RWPE1 (cell line): ENCODE measurements around the gene MAPK8IP3.

Experiments
- CTCF ChIA-PET: fragments of 350-600 bp; sonication (Branson Sonifier 250); formaldehyde crosslinking; extraction: SDS; loops from one replicate; lab custom pipeline; 2021; lab: Yijun Ruan, JAX
- POLR2A ChIA-PET: fragments of 400-600 bp; formaldehyde crosslinking; extraction: SDS; loops from one replicate; lab custom pipeline; 2020; ENCODE audit warnings: antibody characterized with exemption; ENCODE audit not compliant: low non-redundant PET; lab: Yijun Ruan, JAX
- DNase-seq: peaks from one replicate; pipeline ENCODE4 v3.0.0; 2012; ENCODE audit warnings: low spot score
- H3K27ac ChIP-seq: fragments of 450-650 bp; 2 replicates; pipeline ENCODE4 v1.5.1; 2017
- TF ChIP-seq, protein P1 (sequence below): fragments of 450-650 bp; conservative IDR thresholded peaks from 2 replicates; pipeline ENCODE4 v1.5.1; 2017; ENCODE audit warnings: low read depth, mild to moderate bottlenecking

The MAPK8IP3 gene

DNA sequence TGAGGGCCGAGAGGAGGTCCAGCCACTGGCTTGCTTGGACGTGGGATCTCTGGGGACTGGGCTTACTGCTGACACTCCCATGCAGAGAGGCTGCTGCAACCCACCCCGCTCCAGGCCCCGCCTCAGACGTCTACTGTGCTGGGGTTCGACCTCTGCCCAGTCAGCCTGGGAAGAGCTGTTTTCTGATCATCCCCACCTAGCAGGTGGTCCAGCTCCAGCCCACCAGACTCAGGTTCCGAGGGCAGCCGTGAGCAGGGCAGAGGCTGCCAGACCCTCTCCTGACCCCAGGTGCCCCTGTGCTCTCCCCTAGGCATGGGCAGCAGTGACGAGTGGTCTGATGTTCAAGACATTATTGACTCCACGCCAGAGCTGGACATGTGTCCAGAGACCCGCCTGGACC is 41.9 kb downstream of the MAPK8IP3 start:
- no peak for DNase-seq
- CTCF ChIA-PET, result no interaction called here

DNA sequence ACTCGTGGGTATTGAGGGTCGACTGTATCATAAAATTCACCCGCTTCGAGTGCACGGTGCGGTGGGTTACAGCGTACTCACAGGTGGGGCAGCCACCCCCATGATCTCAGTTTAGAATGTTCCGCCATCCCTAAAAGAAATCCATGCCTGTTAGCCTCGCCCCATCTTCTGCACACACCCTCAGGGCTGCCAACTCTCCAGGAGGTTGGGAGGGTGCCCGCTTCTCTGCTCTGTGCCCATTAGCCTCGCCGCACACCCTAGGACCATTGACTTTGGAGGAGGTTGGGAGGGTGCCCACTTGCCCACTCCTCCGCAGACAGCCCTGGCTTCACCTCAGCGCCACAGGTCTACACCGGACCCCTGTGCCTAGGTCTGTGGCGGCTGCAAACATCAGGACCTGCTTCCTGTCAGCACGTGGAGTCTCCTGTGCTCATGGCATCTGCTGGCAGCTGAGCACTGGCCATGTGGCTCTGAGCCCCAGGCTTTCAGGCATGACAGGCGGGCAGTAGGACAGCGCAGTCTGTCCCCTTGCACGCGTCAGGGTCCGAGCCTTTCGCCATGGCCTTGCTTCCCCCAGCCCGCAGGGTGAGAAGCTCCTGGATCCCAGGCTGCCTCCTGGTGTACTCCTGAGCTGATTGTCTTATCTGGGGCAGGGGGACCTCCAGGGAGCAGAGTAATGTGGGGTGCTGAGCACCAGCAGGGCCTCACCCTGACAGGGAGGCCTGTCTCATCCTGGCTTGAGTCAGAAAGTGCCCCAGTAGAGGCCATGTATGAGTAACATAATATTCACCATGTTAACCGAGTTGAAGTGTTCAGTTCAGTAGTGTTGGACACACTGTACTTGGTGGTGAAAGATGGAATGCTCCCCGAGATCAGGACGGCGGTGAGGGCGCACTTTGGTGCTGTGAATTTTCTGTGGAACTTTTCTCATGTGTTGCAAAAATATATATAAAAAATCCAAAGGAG is 43.4 kb downstream of the MAPK8IP3 start:
- TF ChIP-seq, protein P1, sequence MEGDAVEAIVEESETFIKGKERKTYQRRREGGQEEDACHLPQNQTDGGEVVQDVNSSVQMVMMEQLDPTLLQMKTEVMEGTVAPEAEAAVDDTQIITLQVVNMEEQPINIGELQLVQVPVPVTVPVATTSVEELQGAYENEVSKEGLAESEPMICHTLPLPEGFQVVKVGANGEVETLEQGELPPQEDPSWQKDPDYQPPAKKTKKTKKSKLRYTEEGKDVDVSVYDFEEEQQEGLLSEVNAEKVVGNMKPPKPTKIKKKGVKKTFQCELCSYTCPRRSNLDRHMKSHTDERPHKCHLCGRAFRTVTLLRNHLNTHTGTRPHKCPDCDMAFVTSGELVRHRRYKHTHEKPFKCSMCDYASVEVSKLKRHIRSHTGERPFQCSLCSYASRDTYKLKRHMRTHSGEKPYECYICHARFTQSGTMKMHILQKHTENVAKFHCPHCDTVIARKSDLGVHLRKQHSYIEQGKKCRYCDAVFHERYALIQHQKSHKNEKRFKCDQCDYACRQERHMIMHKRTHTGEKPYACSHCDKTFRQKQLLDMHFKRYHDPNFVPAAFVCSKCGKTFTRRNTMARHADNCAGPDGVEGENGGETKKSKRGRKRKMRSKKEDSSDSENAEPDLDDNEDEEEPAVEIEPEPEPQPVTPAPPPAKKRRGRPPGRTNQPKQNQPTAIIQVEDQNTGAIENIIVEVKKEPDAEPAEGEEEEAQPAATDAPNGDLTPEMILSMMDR, result no peak
- H3K27ac ChIP-seq, result peak overlapping the region; percentile 6; the same call in 1 of the 2 replicates
- no peak for DNase-seq
- ChIA-PET POLR2A (no interaction called here), CTCF (interaction anchor here (0.6 to 0.7 kb wide), 4 partner anchors 13 to 123 kb away, joined by 3 to 4 read pairs (median 3); partner anchors contain the start of gene MEIOB)

More for the DNA sequence above, 41.9 kb downstream of the MAPK8IP3 start:
- TF ChIP-seq, protein P1, result no peak
- POLR2A ChIA-PET, result no interaction called here
- H3K27ac ChIP-seq, result no peak overlapping the region; the same call in 1 of the 2 replicates

DNA sequence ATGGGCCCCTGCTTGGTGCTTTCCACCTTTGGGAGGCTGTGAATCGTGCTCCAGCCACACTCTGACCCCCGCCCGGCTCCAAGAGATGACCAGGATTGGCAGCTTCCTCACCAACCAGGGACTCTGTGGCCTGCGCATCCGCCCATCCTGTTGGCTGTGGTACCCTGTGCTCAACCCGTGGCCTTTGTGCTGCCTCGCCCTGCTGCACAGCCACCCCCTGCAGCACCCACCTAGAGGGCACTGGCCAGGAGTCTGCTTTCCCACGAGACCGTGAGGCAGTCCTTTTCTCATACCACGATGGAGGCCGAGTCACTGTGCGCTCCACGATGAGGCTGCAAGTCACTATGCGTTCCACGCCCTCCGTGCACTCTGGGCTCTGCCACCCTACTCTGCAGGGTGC is 46.0 kb downstream of the MAPK8IP3 start:
- TF ChIP-seq, protein P1, result no peak
- no peak for DNase-seq
- ChIA-PET POLR2A (no interaction called here), CTCF (interaction anchor here (1.3 kb wide), 1 partner anchor 388 kb away, joined by 3 read pairs; no protein-coding TSS in a partner anchor)
- no peak overlapping the region for H3K27ac ChIP-seq

DNA sequence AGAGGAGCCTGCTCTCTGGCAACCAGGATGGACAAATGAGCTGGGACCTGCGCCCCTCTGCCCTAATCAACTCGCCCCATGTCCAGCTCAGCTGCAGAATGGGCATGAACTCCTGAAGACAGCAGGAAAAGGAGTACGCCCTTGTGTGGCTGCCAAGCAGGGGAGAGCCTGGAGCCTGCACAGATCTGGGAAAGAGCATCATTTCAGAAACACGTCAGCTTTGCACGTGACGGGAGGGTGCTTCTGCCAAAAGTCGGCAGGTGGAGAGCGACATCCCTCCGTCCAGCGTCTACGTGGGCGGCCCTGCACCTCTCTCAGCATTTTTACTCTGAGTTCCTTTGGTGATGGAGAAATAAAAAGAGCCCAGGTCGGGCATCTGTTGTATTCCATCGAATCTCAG is 46.9 kb downstream of the MAPK8IP3 start:
- TF ChIP-seq, protein P1, result no peak
- CTCF ChIA-PET, result no interaction called here
- no peak overlapping the region for H3K27ac ChIP-seq
- POLR2A ChIA-PET, result no interaction called here
- no peak for DNase-seq

DNA sequence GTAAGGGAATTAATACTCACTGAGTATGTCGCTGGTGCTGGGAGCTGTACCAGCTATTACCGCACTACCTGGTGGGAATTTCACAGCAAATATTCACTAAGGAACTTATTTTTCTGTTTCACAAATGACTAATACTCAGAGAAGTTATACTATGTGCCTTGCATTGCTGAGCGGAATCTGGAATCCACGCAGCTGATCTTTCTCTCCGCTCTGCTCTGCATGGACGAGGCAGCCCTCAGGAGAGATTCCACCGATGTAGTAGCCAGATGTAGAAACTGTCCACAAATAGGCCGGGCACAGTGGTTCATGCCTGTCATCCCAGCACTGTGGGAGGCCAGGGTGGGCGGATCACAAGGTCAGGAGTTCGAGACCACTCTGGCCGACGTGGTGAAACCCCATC is 48.2 kb downstream of the MAPK8IP3 start:
- peak overlapping the region; percentile 75 for H3K27ac ChIP-seq
- DNase-seq, result no peak
- CTCF ChIA-PET, result interaction anchor here (0.6 to 1.1 kb wide), 2 partner anchors 9 to 16 kb away, joined by 3 read pairs; no protein-coding TSS in a partner anchor
- POLR2A ChIA-PET, result no interaction called here
- TF ChIP-seq, protein P1, result no peak

DNA sequence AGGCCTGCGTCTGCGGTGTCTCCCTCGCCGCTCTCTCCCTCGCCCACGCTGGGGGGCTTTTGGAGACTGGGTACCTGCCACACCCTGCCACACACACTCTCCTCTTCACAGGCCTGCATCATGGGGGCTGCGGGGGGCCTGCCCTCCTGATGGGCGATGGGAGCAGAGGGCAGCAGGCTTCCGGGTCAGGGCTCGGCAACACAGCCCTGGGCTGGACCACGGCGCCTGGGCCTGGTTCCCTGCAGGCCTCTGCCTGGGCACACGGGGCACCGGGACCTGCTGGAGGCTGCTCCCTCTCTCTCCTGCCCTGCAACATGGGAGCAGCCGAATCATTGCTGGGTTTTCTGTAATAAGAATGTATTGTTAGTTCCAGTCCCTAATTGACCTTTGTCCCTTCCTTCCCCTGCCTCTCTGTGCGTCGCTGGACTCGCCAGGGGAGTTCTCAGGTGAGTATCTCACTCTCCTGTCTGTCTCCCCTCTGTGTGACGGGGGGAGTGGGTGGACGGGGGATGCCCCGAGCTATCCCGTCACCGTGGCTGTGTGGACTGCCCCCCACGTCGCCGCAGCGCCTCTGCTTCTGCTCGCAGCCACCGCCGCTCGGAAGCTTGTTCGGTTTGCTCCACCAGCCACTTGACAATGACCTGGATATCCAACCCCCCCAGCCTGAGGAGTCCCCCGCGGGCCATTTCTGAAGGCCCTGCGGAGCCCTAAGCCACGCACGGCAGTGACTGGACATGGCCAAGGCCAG is 51.9 kb downstream of the MAPK8IP3 start:
- ChIA-PET CTCF (no interaction called here), POLR2A (no interaction called here)
- no peak overlapping the region for H3K27ac ChIP-seq
- TF ChIP-seq, protein P1, result no peak
- DNase-seq, result no peak
